ENCODE measurements around the gene DPYD.

DNA sequence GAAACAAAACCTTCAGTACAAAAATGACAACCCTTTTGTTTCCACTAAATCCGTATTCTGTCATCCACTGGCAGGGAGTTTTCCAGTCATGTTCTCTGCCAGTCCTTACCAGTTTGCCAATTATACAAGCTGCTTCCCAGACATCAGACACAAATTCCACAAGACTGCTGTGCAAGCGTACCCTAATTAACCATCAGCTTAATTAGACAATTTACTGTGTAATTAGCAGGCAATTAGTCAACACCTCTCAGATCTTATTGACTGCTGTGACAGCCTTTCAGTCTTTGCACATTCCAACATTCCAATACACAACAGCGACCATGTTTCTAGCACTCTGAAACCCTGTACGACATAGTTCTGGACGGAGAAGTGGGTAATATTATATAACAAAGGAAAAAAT, 420.1 kb downstream of the DPYD start:
- TF ChIP-seq, protein P1, sequence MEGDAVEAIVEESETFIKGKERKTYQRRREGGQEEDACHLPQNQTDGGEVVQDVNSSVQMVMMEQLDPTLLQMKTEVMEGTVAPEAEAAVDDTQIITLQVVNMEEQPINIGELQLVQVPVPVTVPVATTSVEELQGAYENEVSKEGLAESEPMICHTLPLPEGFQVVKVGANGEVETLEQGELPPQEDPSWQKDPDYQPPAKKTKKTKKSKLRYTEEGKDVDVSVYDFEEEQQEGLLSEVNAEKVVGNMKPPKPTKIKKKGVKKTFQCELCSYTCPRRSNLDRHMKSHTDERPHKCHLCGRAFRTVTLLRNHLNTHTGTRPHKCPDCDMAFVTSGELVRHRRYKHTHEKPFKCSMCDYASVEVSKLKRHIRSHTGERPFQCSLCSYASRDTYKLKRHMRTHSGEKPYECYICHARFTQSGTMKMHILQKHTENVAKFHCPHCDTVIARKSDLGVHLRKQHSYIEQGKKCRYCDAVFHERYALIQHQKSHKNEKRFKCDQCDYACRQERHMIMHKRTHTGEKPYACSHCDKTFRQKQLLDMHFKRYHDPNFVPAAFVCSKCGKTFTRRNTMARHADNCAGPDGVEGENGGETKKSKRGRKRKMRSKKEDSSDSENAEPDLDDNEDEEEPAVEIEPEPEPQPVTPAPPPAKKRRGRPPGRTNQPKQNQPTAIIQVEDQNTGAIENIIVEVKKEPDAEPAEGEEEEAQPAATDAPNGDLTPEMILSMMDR (IDR thresholded peaks at IDR 0.05; ENCODE audit: insufficient read depth, low read length, poor library complexity, severe bottlenecking) = no peak
- TF ChIP-seq EZH2phosphoT487 (conservative IDR thresholded peaks at IDR 0.05; ENCODE audit: low read length) = no peak

All from SU-DHL-6 (cell line).